ENCODE data around the gene KDELR1.
A peak's percentile ranks its signal among the peaks of the same experiment; 100 is the strongest.

KDELR1 gene

GRCh38 chr19:48370955-48371354 is 20.4 kb downstream of the KDELR1 start:
- DNase-seq = no peak

- no peak for DNase-seq
Measured at GRCh38 chr19:48368936-48369335, 22.4 kb downstream of the KDELR1 start.

GRCh38 chr19:48367855-48368254 is 23.5 kb downstream of the KDELR1 start:
- no peak for DNase-seq

GRCh38 chr19:48365602-48366001 is 25.7 kb downstream of the KDELR1 start:
- DNase-seq = no peak

- no peak for DNase-seq
Measured at GRCh38 chr19:48364598-48365348, 26.6 kb downstream of the KDELR1 start.

GRCh38 chr19:48363810-48364597 is 27.3 kb downstream of the KDELR1 start, which contains the start of the genes SYNGR4 and TMEM143:
SYNGR4 (plus strand) TSS chr19:48364367; CDS start chr19:48365843, 1,476 bp downstream.
TMEM143 (minus strand) TSS chr19:48363940; CDS start chr19:48363920, 20 bp downstream.
- DNase-seq = peak; percentile 100

- no peak for DNase-seq
Measured at GRCh38 chr19:48363500-48363809, 27.9 kb downstream of the KDELR1 start.

GRCh38 chr19:48362716-48363499 is 28.4 kb downstream of the KDELR1 start:
- peak; percentile 94 for DNase-seq

- no peak for DNase-seq
Measured at GRCh38 chr19:48361912-48362311, 29.4 kb downstream of the KDELR1 start.

- no peak for DNase-seq
Measured at GRCh38 chr19:48359123-48359522, 32.2 kb downstream of the KDELR1 start.

GRCh38 chr19:48355365-48355954 is 35.9 kb downstream of the KDELR1 start:
- DNase-seq = no peak

- no peak for DNase-seq
Measured at GRCh38 chr19:48354332-48354992, 36.9 kb downstream of the KDELR1 start.

GRCh38 chr19:48353677-48354076 is 37.7 kb downstream of the KDELR1 start:
- no peak for DNase-seq

- DNase-seq = peak; percentile 48
Measured at GRCh38 chr19:48351341-48351752, 40.0 kb downstream of the KDELR1 start.

GRCh38 chr19:48350856-48351255 is 40.5 kb downstream of the KDELR1 start:
- no peak for DNase-seq

- DNase-seq = no peak
Measured at GRCh38 chr19:48348737-48349136, 42.6 kb downstream of the KDELR1 start.

- no peak for DNase-seq
Measured at GRCh38 chr19:48348045-48348444, 43.3 kb downstream of the KDELR1 start.

GRCh38 chr19:48346191-48346590 is 45.2 kb downstream of the KDELR1 start:
- no peak for DNase-seq

GRCh38 chr19:48344892-48345291 is 46.5 kb downstream of the KDELR1 start:
- no peak for DNase-seq

- no peak for DNase-seq
Measured at GRCh38 chr19:48342841-48343540, 48.4 kb downstream of the KDELR1 start.

- no peak for DNase-seq
Measured at GRCh38 chr19:48342414-48342738, 49.0 kb downstream of the KDELR1 start.

Measured in fibroblast of skin of right quadriceps (primary cell).